ENCODE data around the gene GNG14.

GRCh38 chr19:12692960-12693359 is 5.2 kb downstream of the GNG14 start:
- TF ChIP-seq CTCF (conservative IDR thresholded peaks at IDR 0.05 in 1 of 2, IDR thresholded peaks at IDR 0.05 in 1 of 2; ENCODE audit: low read depth in 1 of 2, low read length in 2 of 2) (no peak), EZH2 (IDR thresholded peaks at IDR 0.05; ENCODE audit: low read length, missing control alignments) (no peak)

Measured in fibroblast of lung (primary cell).